ENCODE measurements around the gene ECT2L.

Gene ECT2L

GRCh38 chr6:138806889-138807288 lies 11.0 kb downstream of the ECT2L start:
- H3K27ac ChIP-seq: no peak overlapping the region
- TF ChIP-seq CTCF (conservative IDR thresholded peaks at IDR 0.05): no peak

DNA sequence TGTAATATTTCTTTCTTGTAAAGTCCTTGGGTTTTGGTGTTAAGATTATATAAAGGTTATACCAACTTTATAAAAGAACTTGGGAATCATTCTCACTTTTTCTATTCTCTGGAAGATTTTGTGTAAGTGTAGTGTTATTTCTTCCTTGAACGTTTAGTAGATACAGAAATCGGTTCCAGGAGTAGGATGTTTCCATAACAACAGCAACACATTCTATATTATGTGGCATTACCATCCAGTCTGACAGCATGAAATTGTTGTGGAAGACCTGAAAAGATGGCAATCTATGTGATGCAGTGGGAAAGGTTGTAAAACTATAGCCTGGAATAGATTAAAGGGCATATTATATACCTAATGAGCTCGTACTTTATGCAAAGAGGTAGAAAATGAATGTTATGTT lies 13.8 kb downstream of the ECT2L start:
- TF ChIP-seq CTCF (conservative IDR thresholded peaks at IDR 0.05): no peak
- H3K27ac ChIP-seq: no peak overlapping the region

DNA sequence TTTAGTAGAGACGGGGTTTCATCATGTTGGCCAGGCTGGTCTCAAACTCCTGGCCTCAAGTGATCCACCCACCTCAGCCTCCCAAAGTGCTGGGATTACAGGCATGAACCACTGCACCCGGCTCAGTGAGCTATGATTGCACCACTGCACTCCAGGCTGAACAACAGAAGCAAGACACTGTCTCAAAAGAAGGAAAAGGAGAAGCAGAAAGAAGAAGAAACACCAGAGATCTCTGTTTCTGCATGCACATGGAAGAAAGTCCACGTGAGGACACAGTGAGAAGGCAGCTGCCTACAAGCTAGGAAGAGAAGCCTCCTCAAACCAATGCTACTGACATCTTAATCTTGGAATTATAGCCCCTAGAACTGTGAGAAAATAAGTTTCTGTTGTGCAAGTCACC lies 16.0 kb downstream of the ECT2L start:
- H3K27ac ChIP-seq: no peak overlapping the region
- TF ChIP-seq CTCF (conservative IDR thresholded peaks at IDR 0.05): no peak

- peak overlapping the region; percentile 67 for H3K27ac ChIP-seq
- TF ChIP-seq CTCF (conservative IDR thresholded peaks at IDR 0.05): no peak
These were observed 18.4 kb downstream of the ECT2L start for GRCh38 chr6:138814179-138814834.

DNA sequence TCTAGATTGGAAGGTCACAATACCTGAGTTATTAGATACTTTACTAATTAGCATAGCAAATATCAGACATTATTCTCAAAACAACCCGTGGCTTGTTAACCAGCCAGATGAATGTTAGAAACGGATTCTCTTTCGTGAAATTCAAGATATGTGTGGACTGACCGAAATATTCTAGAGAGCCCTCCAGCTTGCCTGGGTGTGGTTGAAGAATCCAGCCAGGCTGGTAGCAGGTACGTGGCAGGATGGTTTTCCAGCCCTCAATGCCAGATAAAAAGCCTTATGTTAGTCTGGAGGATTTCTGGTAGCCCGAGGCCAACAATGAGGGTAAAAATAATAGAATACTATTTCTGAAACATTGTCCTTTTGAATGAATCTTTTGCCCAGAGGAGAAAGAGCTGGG lies 19.3 kb downstream of the ECT2L start:
- H3K27ac ChIP-seq: peak overlapping the region; percentile 67
- TF ChIP-seq CTCF (conservative IDR thresholded peaks at IDR 0.05): no peak

GRCh38 chr6:138815797-138816528 lies 20.1 kb downstream of the ECT2L start:
- TF ChIP-seq CTCF (conservative IDR thresholded peaks at IDR 0.05): peak; percentile 86
- H3K27ac ChIP-seq: peak overlapping the region; percentile 93

DNA sequence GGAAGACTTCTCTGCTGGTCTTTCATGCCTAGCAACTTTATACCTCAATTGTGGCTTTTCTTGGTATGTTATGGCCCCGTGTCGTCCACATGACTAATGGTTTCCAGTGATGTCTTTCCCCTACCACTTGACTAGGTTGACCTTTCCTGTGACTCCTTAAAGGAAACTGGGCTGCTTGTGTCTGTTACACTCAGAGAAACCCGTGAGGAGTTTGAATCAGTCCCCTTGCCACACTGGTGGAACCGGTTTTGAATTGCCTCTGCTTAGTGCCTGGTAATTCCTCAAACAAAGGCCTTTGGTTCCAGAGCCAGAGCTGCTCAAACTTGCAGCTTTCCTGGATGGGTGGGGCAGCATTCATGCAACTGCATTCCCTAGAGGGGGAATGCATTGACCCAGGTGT lies 21.9 kb downstream of the ECT2L start:
- no peak for TF ChIP-seq CTCF (conservative IDR thresholded peaks at IDR 0.05)
- peak overlapping the region; percentile 93 for H3K27ac ChIP-seq

All from VCaP (cell line).